Transverse colon (tissue), 4 donors: Measurements from ENCODE around the gene DOC2B. TPM values are rescaled to one million over a fixed set of nuclear protein-coding genes. Genes with fewer than 3 reads are reported as not detected.

ENCODE experiments used
- DNase-seq: peaks from one replicate; pipeline ENCODE4 v3.0.0-alpha.2; 2019
- H3K27ac ChIP-seq, 4 donors: fragments of 200-600 bp; sonication (generic); 2 replicates each; pipeline ENCODE4 v1.5.1; 2016 to 2018; ENCODE audit warnings: inconsistent platforms in 4 of 4
- H3K27me3 ChIP-seq: fragments of 200-600 bp; sonication (generic); 2 replicates; pipeline ENCODE4 v1.5.1; 2017; ENCODE audit warnings: inconsistent platforms
- H3K36me3 ChIP-seq, 4 donors: fragments of 200-600 bp; sonication (generic); 2 replicates each; pipeline ENCODE4 v1.5.1; 2017 to 2019; ENCODE audit warnings: inconsistent platforms in 4 of 4
- H3K4me1 ChIP-seq, 4 donors: fragments of 200-600 bp; sonication (generic); 2 replicates each; pipeline ENCODE4 v1.5.1; 2017 to 2020; ENCODE audit warnings: inconsistent platforms in 4 of 4
- H3K4me3 ChIP-seq, 4 donors: fragments of 200-600 bp; sonication (generic); 1 replicate in 1 of 4; 2 replicates in 3 of 4; pipeline versions ENCODE4 v1.5.1 to v1.6.1; 2017 to 2019; ENCODE audit warnings: inconsistent platforms in 4 of 4
- H3K9me3 ChIP-seq, 2 donors: fragments of 200-600 bp; sonication (generic); 2 replicates each; pipeline ENCODE4 v1.5.1; 2017 to 2019; ENCODE audit warnings: inconsistent platforms in 2 of 2
- CTCF ChIP-seq, 5 experiments: fragments of 200-600 bp in 3 of 5; fragments of 450-650 bp in 2 of 5; sonication (generic) in 3 of 5; IDR thresholded peaks; 1 replicate in 2 of 5; 2 replicates in 3 of 5; pipeline ENCODE4 v1.5.1; 2016 to 2017; ENCODE audit warnings: antibody characterized with exemption in 5 of 5, inconsistent platforms in 3 of 5, mild to moderate bottlenecking in 2 of 5, moderate library complexity in 1 of 5
- EP300 ChIP-seq: sonication (generic); formaldehyde crosslinking; IDR thresholded peaks from one replicate; pipeline ENCODE4 v1.6.1; 2017; ENCODE audit warnings: antibody characterized with exemption, low read depth
- POLR2A ChIP-seq: fragments of 450-650 bp; IDR thresholded peaks from one replicate; pipeline ENCODE4 v1.6.1; 2016; ENCODE audit warnings: antibody characterized with exemption, mild to moderate bottlenecking, moderate library complexity
- POLR2AphosphoS5 ChIP-seq, 3 donors: sonication (generic); formaldehyde crosslinking; IDR thresholded peaks; one replicate each; pipeline ENCODE4 v1.6.1; 2016; ENCODE audit warnings: antibody characterized with exemption in 3 of 3
- WGBS, 2 donors: methylation state at CpG; one replicate each; pipeline ENCODE4 v1.1.5; 2018; ENCODE audit warnings: low coverage in 1 of 2; 5-methylcytosine and 5-hydroxymethylcytosine counted together
- in situ Hi-C, 4 donors: fragments of 200-750 bp; cut with MboI; loops; one replicate each; pipeline versions ENCODE4 v1.15.0 to v1.15.1; 2017; ENCODE audit warnings: low sequenced_read_pairs in 3 of 4, low pct_ligation_motif_present in 1 of 4, low pct_unique_long_range_greater_than_20kb in 1 of 4
- intact Hi-C: fragments of 100-400 bp; cut with DNase I; formaldehyde crosslinking; loops from one replicate; pipeline ENCODE4 v1.15.1; 2023; ENCODE audit warnings: low total_unique reads
- total RNA-seq, 4 donors: library from RNA; depleted of rRNA; stranded (reverse); fragments of >200 nt; gene quantifications; one replicate each; pipeline ENCODE4 v1.1.0, GENCODE V29; 2016

DOC2B gene
- total RNA-seq, 4 donors from 2014 or later, result 1.8 to 11.6 (median 2.6) TPM

GRCh38 chr17:214881-215331, 33.5 kb upstream of the DOC2B start:
- no peaks in the 10 kb centered on the region for H3K9me3 ChIP-seq
- TF ChIP-seq CTCF (IDR thresholded peaks at IDR 0.05) (no peak), EP300 (no peak), POLR2AphosphoS5 (IDR thresholded peaks at IDR 0.05) (no peak), POLR2A (no peak)
- no peak for DNase-seq
- H3K27ac ChIP-seq, result peak overlapping the region in 1 of 4 donors; percentile 82
- peak overlapping the region in 1 of 4 donors; percentile 37 for H3K4me3 ChIP-seq
- in situ Hi-C loops, result no loop called here
- H3K27me3 ChIP-seq, result no peaks in the 10 kb centered on the region
- intact Hi-C loops, result no loop called here
- peaks cover 0 to 5% (median 0%) of the 10 kb centered on the region in 4 donors for H3K4me1 ChIP-seq
- WGBS, 2 donors, result 92% methylated on average over 5 to 9 of the region's 10 CpGs
- H3K36me3 ChIP-seq, result no peaks in the 10 kb centered on the region

GRCh38 chr17:213286-214105, 32.0 kb upstream of the DOC2B start:
- no peaks in the 10 kb centered on the region for H3K27me3 ChIP-seq
- intact Hi-C loops, result no loop called here
- no peak overlapping the region for H3K27ac ChIP-seq
- TF ChIP-seq EP300 (no peak), CTCF (IDR thresholded peaks at IDR 0.05) (no peak), POLR2AphosphoS5 (IDR thresholded peaks at IDR 0.05) (no peak), POLR2A (no peak)
- in situ Hi-C loops, result no loop called here
- H3K4me3 ChIP-seq, result no peak overlapping the region
- DNase-seq, result no peak
- no peaks in the 10 kb centered on the region for H3K36me3 ChIP-seq
- H3K9me3 ChIP-seq, result no peaks in the 10 kb centered on the region
- H3K4me1 ChIP-seq, result peaks cover 0 to 7% (median 0%) of the 10 kb centered on the region in 4 donors
- WGBS, 2 donors, result 92% methylated on average over 21 of the region's 25 CpGs; no CpG with 5 or more reads in 1 of the 2 donors

- Histone ChIP-seq H3K27me3 (no peaks in the 10 kb centered on the region), H3K36me3 (no peaks in the 10 kb centered on the region), H3K27ac (no peak overlapping the region), H3K9me3 (no peaks in the 10 kb centered on the region), H3K4me3 (no peak overlapping the region), H3K4me1 (peaks cover 0 to 8% (median 2%) of the 10 kb centered on the region in 4 donors)
- 94% methylated on average over 8 of the region's 8 CpGs; no CpG with 5 or more reads in 1 of the 2 donors for WGBS, 2 donors
- no peak for DNase-seq
- in situ Hi-C loops (no loop called here), intact Hi-C loops (no loop called here)
- TF ChIP-seq POLR2AphosphoS5 (IDR thresholded peaks at IDR 0.05) (no peak), CTCF (IDR thresholded peaks at IDR 0.05) (no peak)
Observed at GRCh38 chr17:210402-210801, 29.0 kb upstream of the DOC2B start.

- intact Hi-C loops (no loop called here), in situ Hi-C loops (no loop called here)
- 33 to 67% methylated on average over 3 to 8 of the region's 8 CpGs for WGBS, 2 donors
- TF ChIP-seq POLR2AphosphoS5 (IDR thresholded peaks at IDR 0.05) (no peak), CTCF (IDR thresholded peaks at IDR 0.05) (no peak), POLR2A (no peak), EP300 (no peak)
- no peaks in the 10 kb centered on the region for H3K36me3 ChIP-seq
- H3K4me1 ChIP-seq, result peaks cover 0 to 6% (median 2%) of the 10 kb centered on the region in 4 donors
- H3K27ac ChIP-seq, result no peak overlapping the region
- H3K27me3 ChIP-seq, result no peaks in the 10 kb centered on the region
- H3K4me3 ChIP-seq, result no peak overlapping the region
- DNase-seq, result peak; percentile 43
- H3K9me3 ChIP-seq, result no peaks in the 10 kb centered on the region
Observed at GRCh38 chr17:208429-208828, 27.0 kb upstream of the DOC2B start.
